DMS 273 treated with DMSO at 0.1 percent for 48 hours (cell line): Measurements from ENCODE around the gene CALML4.
"Not testable (repeated sequence)": the region's sequence is repeated elsewhere in the genome, so short reads cannot be mapped to it uniquely, and the experiment has no call there.

ENCODE experiments used
- DNase-seq: peaks from one replicate; lab custom pipeline; 2025; lab: John Stamatoyannopoulos, UW

Gene CALML4

DNA sequence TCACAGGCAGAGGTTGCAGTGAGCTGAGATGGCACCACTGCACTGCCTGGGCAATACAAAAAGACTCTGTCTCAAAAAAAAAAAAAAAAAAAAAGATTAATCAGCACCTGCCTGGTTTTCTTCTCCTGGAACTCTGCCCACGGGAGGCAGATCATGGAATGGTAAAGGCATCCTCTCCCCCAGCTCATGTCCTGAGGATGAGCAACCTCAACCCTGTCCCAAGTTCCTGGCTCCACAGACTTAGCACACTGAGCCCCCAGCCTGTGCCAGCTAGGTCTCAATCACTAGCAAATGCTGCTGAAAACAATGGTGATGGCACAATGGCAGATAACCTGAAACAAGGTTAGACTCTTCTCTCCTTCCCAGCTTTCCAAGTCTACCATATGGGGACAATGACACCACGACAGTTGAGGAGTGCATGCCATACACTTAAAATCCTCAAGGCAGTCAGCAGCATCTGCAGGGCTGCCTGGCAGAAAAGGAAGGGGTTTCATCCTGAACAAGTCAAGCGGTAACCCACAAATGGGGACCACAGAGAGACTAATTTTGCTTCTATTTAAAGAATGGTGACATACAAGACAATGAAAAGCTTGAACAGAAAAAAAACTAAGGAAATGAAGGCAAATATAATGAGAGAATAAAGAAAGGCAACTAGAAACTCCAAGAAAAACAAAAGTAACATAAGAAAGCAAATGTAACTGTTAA lies 19.6 kb upstream of the CALML4 start:
- DNase-seq, result no peak

DNA sequence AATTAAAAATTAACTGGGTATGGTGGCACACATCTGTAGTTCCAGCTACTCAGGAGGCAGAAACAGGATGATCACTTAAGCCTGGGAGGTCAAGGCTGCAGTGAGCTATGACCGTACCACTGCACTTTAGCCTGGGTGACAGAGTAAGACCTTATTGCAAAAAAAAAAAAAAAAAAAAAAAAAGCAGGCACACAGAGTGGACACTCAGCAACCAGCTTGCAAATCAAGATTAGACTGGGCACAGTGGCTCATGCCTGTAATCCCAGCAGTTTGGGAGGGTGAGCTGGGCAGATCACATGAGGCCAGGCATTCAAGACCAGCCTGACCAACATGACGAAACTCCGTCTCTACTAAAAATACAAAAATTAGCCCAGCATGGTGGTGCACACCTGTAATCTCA lies 19.0 kb upstream of the CALML4 start:
- no peak for DNase-seq

- DNase-seq, result no peak
Observed at GRCh38 chr15:68223171-68223570, 18.0 kb upstream of the CALML4 start.

- DNase-seq, result not testable (repeated sequence)
Observed at GRCh38 chr15:68222432-68222743, 17.3 kb upstream of the CALML4 start.

DNA sequence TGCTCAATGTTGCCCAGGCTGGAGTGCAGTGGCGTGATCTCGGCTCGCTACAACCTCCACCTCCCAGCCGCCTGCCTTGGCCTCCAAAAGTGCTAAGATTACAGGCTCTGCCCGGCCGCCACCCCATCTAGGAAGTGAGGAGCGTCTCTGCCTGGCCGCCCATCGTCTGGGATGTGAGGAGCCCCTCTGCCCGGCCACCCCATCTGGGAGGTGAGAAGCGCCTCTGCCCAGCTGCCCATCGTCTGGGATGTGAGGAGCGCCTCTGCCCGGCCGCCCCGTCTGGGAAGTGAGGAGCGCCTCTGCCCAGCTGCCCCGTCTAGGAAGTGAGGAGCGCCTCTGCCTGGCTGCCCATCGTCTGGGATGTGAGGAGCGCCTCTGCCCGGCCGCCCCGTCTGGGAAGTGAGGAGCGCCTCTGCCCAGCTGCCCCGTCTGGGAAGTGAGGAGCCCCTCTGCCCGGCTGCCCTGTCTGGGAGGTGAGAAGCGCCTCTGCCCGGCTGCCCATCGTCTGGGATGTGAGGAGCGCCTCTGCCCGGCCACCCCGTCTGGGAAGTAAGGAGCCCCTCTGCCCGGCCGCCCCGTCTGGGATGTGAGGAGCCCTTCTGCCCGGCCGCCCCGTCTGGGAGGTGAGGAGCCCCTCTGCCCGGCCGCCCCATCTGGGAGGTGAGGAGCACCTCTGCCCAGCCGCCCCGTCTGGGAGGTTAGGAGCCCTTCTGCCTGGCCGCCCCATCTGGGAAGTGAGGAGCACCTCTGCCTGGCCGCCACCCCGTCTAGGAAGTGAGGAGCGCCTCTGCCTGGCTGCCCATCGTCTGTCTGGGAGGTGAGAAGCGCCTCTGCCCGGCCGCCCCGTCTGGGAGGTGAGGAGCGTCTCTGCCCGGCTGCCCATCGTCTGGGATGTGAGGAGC lies 16.6 kb upstream of the CALML4 start:
- DNase-seq, result not testable (repeated sequence)

DNA sequence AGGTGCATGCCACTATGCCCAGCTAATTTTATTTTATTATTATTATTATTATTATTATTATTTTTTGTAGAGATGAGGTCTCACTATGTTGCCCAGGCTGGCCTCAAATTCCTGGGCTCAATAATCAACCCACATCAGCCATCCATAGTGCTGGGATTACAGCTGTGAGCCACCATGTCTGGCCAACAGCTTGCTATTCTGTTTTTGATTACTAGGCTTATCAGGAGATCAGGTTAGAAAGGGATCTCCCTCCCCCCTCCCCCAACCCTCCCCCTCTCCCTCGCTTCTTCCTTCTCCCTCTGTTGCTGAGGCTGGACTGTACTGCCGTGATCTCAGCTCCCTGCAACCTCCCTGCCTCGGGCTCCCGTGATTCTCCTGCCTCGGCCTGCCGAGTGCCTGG lies 15.8 kb upstream of the CALML4 start:
- no peak for DNase-seq

- no peak for DNase-seq
Observed at GRCh38 chr15:68220489-68220888, 15.4 kb upstream of the CALML4 start.

DNA sequence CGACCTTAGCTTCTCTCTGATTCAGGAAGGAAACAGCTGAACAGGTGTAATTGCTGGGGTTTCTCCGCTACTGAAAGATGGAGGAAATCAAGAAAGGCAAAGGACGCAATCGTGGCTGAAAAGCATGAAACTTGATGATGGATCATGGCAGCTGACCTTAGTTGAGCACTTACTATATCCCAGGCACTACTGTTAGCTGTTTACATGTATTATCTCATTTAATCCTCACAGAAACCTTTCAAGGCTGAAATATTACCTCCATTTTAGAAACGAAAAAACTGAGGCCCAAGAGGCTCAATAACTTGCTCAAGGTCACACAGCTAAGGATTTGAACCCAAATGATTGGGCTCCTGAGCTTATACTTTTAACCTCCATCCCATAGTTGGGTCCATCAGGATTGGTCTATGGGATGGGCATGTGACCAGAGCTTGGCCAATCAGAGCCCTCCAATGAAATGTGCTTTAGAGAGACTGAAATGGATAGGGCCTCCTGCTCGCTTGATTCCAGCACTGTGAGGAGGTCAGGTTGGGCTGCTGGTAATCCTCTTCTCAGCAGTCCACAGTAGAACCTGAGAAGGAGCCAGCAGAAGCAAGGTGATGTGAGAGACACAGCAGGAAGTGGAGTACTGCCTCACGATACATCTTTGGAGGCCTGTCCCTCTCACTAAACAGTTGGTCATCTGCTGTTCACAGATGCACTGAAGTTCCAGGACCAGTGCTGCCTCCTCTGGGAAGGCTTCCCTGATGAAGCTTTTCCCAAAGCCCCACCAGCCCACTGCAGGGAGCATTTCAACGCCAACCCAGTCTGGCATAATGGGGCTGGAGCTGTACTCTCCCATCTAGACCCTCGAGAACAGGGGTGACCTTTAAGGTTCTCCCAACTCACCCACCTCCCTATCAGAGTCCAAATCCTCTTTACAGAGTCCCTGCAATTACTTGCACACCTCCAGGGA lies 14.0 kb upstream of the CALML4 start:
- DNase-seq, result no peak

DNA sequence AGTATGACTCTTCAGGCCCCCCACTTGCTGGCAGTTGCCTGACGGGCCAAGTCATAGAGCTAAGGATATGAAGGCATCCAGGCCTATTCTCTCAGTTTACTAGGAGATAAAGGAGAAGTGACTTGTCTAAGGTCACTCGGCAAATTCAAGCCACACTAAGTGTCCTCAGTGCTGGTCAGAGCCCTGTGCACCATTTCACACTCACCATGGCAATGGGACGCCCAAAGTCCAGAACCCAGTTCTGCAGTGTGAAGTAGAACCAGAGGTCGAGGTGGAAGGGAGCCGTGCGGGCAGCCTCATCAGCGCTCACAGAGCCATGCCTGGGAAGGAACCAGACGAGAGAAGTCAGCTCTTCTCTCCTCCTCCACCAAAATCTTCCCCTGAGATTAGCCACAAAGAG lies 13.2 kb upstream of the CALML4 start:
- DNase-seq, result no peak

DNA sequence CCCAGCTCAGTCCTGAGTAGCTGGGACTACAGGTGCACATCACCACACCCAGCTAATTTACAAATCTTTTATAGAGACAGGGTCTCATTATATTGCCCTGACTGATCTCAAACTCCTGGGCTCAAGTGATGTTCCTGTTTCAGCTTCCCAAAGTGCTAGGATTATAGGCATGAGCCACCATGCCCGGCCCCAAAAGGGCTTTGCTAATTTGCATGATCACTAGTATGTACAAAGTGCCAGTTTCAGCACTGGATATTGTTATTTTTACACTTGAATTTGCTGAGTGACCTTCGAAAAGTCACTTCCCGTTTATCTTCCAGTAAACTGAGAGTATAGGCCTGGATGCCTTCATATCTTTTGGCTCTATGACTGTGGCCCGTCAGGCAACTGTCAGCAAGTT lies 12.2 kb upstream of the CALML4 start:
- DNase-seq, result no peak

GRCh38 chr15:68214838-68215254 lies 9.7 kb upstream of the CALML4 start:
- DNase-seq, result no peak

GRCh38 chr15:68213991-68214837 lies 9.1 kb upstream of the CALML4 start:
- no peak for DNase-seq

- DNase-seq, result not testable (repeated sequence)
Observed at GRCh38 chr15:68213491-68213845, 8.3 kb upstream of the CALML4 start.

DNA sequence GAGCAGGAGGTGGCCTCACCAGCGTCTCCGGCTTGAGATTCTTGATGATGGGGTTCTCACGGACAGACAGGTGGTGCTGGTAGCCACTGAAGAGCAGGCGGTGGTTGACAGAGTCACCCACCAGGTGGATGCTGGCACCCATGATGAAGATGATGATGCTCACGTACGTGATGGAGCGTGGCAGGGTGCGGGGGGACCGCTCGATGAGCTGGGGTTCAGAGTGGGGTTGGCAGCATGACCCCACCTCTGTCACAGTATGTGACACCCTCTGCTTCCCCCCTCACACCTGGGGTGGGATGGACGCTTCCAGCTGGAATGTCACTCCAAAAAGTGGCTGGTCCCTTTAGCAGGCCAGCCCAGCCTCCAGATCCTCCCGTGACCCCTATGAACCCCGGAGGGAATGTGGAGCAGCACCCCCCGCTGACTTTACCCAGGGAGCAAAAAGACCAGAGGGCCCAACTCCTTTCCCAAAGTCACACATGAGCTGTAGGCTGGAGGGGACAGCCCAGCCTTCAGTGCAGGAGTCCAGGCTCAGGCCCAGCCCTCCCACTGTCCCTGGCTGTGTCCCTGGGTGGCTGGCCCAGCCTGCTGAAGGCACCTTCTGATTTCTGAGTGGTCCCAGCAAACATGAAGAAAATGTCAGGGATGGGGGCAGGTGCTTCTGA lies 6.7 kb upstream of the CALML4 start:
- DNase-seq, result no peak

- peak; percentile 21 for DNase-seq
Observed at GRCh38 chr15:68210821-68211655, 5.9 kb upstream of the CALML4 start.

GRCh38 chr15:68210409-68210756 lies 5.3 kb upstream of the CALML4 start:
- no peak for DNase-seq

DNA sequence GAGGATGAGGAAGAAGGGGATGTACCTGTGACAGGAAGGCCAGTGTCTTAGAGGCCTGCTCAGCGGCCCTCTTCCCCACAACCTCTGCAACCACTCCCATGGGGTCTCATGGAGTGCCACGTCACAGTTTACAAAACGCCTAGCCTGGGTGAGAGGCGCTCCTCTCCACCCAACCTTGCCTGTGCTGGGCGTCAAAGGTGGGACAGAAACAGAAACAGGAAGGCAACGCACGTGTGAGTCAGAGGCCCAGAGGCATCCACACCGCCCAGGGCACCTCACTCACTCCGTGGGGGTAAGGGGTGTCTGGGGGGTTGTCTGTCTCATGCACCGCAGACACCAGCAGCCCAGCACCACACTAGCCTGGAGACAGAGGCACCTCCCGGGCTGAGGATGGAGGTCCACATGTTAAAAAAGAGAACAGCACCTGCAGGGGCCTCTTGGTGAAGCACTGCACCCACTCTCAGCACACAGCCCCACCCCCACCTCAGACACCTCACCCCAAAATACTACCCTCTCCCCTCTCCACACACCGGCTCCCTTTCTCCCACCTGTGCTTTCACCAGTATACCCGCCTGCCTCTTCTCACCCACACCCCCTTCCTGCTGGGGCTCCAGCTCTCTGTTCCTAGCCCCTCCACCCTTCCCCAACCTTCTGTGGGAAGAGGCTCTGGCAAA lies 4.7 kb upstream of the CALML4 start:
- no peak for DNase-seq

DNA sequence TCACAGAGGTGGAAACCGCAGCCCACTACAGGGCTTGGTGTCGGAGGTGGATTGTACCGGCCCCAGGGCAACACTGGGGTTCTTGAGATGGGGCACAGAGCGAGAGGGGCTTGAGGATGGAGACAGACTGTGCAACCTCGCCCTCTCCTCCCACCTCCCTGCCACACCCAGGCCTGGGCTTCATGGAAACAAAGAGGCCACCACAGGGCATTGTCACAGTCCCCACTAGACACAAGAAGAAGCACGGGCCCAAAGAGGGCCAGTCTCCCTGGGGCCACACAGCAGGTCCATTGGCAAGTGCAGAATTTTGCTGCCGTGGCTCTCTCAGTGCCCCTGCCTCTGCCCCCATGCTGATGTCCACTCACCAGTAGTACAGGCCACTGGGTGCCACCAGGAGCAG lies 4.1 kb upstream of the CALML4 start:
- no peak for DNase-seq

GRCh38 chr15:68208636-68209240 lies 3.6 kb upstream of the CALML4 start:
- no peak for DNase-seq
